DND-41 (cell line): Measurements from ENCODE around the gene ERAL1.

Source experiments
- ATAC-seq: fragments of 200-7000 bp; cut with Tn5 transposase; 3 replicates; pipeline ENCODE4 v1.9.1; 2021; ENCODE audit warnings: low read depth; ENCODE audit not compliant: insufficient read depth
- DNase-seq: peaks from one replicate; pipeline ENCODE4 v3.0.0-alpha.2; 2020
- H2AFZ ChIP-seq: 2 replicates; pipeline ENCODE4 v1.6.0; 2012; ENCODE audit warnings: low read depth, low read length
- H3K27ac ChIP-seq: 2 replicates; pipeline ENCODE4 v1.5.1; 2012; ENCODE audit warnings: low read length, inconsistent platforms
- H3K27me3 ChIP-seq: fragments of 200-600 bp; sonication (generic); 2 replicates; pipeline ENCODE4 v1.6.0; 2012; ENCODE audit warnings: low read length, mild to moderate bottlenecking, inconsistent platforms; ENCODE audit not compliant: insufficient read depth, poor library complexity
- H3K36me3 ChIP-seq: 2 replicates; pipeline ENCODE4 v1.5.1; 2012; ENCODE audit warnings: low read length, inconsistent platforms; ENCODE audit not compliant: insufficient read depth
- H3K4me1 ChIP-seq: 2 replicates; pipeline ENCODE4 v1.5.1; 2012; ENCODE audit warnings: mild to moderate bottlenecking, low read length; ENCODE audit not compliant: insufficient read depth
- H3K4me2 ChIP-seq: 2 replicates; pipeline ENCODE4 v1.6.0; 2012; ENCODE audit warnings: mild to moderate bottlenecking, moderate library complexity, low read length, inconsistent platforms; ENCODE audit not compliant: insufficient read depth
- H3K4me3 ChIP-seq, 2 experiments: fragments of 200-600 bp in 1 of 2; shearing (Covaris generic) in 1 of 2; 2 replicates each; pipeline ENCODE4 v1.5.1; 2012 to 2016; ENCODE audit warnings: inconsistent platforms in 2 of 2, low read length in 2 of 2, mild to moderate bottlenecking in 2 of 2, low read depth in 1 of 2, moderate library complexity in 1 of 2
- H3K79me2 ChIP-seq: 2 replicates; pipeline ENCODE4 v1.6.0; 2012; ENCODE audit warnings: low read length, inconsistent platforms; ENCODE audit not compliant: insufficient read depth
- H3K9ac ChIP-seq: 2 replicates; pipeline ENCODE4 v1.6.0; 2012; ENCODE audit warnings: low read depth, mild to moderate bottlenecking, inconsistent platforms, low read length, moderate library complexity
- H3K9me3 ChIP-seq: 2 replicates; pipeline ENCODE4 v1.5.1; 2012; ENCODE audit warnings: low read length, moderate library complexity, mild to moderate bottlenecking, inconsistent platforms; ENCODE audit not compliant: insufficient read depth, severe bottlenecking
- H4K20me1 ChIP-seq: 2 replicates; pipeline ENCODE4 v1.6.0; 2012; ENCODE audit warnings: low read length; ENCODE audit not compliant: insufficient read depth
- EZH2 ChIP-seq: IDR thresholded peaks from 3 replicates; pipeline ENCODE4 v1.6.1; 2012; ENCODE audit warnings: borderline replicate concordance, low read depth, mild to moderate bottlenecking, moderate library complexity, low read length, inconsistent platforms; ENCODE audit not compliant: severe bottlenecking
- TF ChIP-seq, protein P1 (sequence below): IDR thresholded peaks from 2 replicates; pipeline ENCODE4 v1.5.1; 2012; ENCODE audit warnings: borderline replicate concordance, low read length, moderate library complexity, mild to moderate bottlenecking; ENCODE audit not compliant: poor library complexity, severe bottlenecking; ENCODE audit errors: extremely low read depth

ERAL1 gene

DNA sequence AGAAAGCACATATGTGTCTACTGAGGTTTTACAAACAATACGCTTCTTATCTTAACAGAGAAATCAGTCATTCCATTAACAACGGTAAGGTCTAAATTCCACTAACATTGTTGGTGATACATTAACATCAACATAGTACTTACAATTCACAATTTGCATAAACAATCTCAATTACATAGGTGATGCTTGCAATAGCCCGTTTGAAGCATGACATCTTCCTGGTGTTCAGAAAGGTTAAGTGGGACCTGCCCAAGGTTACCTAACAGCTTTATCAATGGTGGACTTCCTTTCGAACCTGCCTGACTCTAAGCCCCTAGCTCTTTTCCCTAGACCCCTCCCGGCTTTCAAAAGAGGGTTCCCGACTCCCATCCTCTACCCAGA lies 12.9 kb upstream of the ERAL1 start:
- Histone ChIP-seq H3K4me2 (peak overlapping the region; percentile 92), H3K9ac (peak overlapping the region; percentile 82), H3K27me3 (no peaks in the 10 kb centered on the region), H4K20me1 (peaks cover 5% of the 10 kb centered on the region; the same call in 1 of the 2 replicates), H3K79me2 (peaks cover 56% of the 10 kb centered on the region), H2AFZ (peak overlapping the region; percentile 100), H3K4me1 (peaks cover 34% of the 10 kb centered on the region), H3K9me3 (no peaks in the 10 kb centered on the region), H3K36me3 (no peaks in the 10 kb centered on the region), H3K27ac (peak overlapping the region; percentile 93), H3K4me3 (peak overlapping the region; percentile 94 to 99)
- no peak for ATAC-seq
- TF ChIP-seq, protein P1, sequence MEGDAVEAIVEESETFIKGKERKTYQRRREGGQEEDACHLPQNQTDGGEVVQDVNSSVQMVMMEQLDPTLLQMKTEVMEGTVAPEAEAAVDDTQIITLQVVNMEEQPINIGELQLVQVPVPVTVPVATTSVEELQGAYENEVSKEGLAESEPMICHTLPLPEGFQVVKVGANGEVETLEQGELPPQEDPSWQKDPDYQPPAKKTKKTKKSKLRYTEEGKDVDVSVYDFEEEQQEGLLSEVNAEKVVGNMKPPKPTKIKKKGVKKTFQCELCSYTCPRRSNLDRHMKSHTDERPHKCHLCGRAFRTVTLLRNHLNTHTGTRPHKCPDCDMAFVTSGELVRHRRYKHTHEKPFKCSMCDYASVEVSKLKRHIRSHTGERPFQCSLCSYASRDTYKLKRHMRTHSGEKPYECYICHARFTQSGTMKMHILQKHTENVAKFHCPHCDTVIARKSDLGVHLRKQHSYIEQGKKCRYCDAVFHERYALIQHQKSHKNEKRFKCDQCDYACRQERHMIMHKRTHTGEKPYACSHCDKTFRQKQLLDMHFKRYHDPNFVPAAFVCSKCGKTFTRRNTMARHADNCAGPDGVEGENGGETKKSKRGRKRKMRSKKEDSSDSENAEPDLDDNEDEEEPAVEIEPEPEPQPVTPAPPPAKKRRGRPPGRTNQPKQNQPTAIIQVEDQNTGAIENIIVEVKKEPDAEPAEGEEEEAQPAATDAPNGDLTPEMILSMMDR: no peak
- no peak for TF ChIP-seq EZH2
- no peak for DNase-seq

DNA sequence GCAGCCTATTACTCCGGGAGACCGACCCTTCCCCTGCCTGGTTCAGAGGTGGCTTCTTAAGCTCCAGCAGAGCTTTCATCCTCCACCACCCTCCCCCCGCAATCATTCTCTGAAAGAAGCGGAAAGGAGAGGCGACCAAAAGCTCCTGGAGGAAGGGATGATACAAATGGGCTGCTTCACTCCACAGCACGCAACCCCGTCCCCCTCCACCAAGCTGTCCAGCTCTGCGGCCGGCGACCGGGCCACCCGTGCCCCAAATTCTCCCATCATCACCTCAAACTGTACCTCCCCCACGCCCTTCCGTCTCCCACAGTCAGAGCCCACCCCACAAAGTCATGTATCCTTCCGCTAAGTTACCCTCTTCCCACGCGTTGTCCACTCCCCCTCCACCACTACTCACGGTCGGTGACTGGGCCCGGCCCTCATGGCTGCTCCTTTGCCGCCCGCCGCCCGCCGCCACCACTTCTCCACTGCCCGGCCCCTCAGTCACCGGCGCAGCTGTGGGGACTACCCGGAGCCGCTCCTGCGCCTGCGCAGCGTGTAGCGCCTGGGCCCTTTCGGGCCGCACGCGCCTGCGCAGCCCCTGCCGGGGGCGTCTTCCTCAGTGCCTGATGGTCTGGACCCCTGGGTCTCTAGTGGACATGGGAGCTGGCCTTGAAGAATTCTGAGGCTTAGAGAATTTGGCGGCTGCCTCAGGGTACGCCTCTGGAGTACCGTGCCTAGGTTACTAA lies 12.4 kb upstream of the ERAL1 start, which contains the start of gene FAM222B:
TSS of gene FAM222B (minus strand) at position 509 of the 731 bp plus-strand sequence. CDS start 76,123 bp downstream, outside the sequence.
- Histone ChIP-seq H4K20me1 (peaks cover 5% of the 10 kb centered on the region; the same call in 1 of the 2 replicates), H3K4me3 (peak within 1 kb of the TSS; percentile 94 to 99), H3K9ac (peak within 1 kb of the TSS; percentile 82), H2AFZ (peak within 1 kb of the TSS; percentile 100), H3K27ac (peak within 1 kb of the TSS; percentile 93), H3K4me1 (peaks cover 34% of the 10 kb centered on the region), H3K36me3 (no peaks in the 10 kb centered on the region), H3K4me2 (peak within 1 kb of the TSS; percentile 92), H3K9me3 (no peaks in the 10 kb centered on the region), H3K79me2 (peaks cover 51% of the 10 kb centered on the region), H3K27me3 (no peaks in the 10 kb centered on the region)
- DNase-seq (peak; percentile 88), ATAC-seq (peak; percentile 99)
- TF ChIP-seq, protein P1: no peak
- no peak for TF ChIP-seq EZH2

DNA sequence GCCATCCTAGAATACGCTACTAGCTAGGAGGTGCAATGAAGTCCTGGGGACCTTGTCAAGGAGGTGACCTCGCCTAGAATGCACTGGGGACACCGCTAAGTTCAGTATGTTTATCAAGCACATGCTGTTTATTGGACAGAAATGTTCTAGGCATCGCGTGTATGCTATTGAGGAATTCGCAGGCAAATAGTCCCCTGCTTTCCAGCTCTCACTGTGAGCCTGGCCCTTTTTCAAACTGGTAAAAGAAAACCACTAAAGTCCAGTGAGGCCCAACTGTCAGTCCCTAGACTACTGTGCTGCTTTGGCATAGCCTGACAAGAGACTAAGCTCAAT lies 11.0 kb upstream of the ERAL1 start:
- no peak for ATAC-seq
- H3K9ac ChIP-seq: no peak overlapping the region
- TF ChIP-seq, protein P1: no peak

More for the DNA sequence above, 11.0 kb upstream of the ERAL1 start:
- no peak for DNase-seq
- Histone ChIP-seq H3K4me2 (no peak overlapping the region), H3K27ac (no peak overlapping the region), H3K36me3 (no peaks in the 10 kb centered on the region), H2AFZ (no peak overlapping the region), H4K20me1 (peaks cover 5% of the 10 kb centered on the region; the same call in 1 of the 2 replicates), H3K9me3 (no peaks in the 10 kb centered on the region), H3K4me3 (no peak overlapping the region), H3K79me2 (peaks cover 38% of the 10 kb centered on the region), H3K27me3 (no peaks in the 10 kb centered on the region), H3K4me1 (peaks cover 34% of the 10 kb centered on the region)
